GM12892 (cell line): Measurements from ENCODE around the gene GALNT11.

Experiments
- DNase-seq: peaks from one replicate; pipeline ENCODE4 v3.0.0; 2011; ENCODE audit not compliant: insufficient read length
- FAIRE-seq: peaks from 2 replicates; lab custom pipeline; 2011; peaks lifted over from hg19 to GRCh38; lab: Jason Lieb, UNC
- POLR2A ChIP-seq: IDR thresholded peaks from 2 replicates; pipeline ENCODE4 v1.6.1; 2011; ENCODE audit warnings: low read depth, low read length, control low read depth
- POLR2AphosphoS5 ChIP-seq: IDR thresholded peaks from 2 replicates; pipeline ENCODE4 v1.6.1; 2011; ENCODE audit warnings: low read depth, low read length, control low read depth
- TAF1 ChIP-seq: IDR thresholded peaks from 2 replicates; pipeline ENCODE4 v1.6.1; 2011; ENCODE audit warnings: low read depth, mild to moderate bottlenecking, control low read depth, low read length, borderline replicate concordance

The GALNT11 gene

GRCh38 chr7:152152267-152152666 is 126.8 kb downstream of the GALNT11 start:
- no peak for TF ChIP-seq POLR2AphosphoS5
- no peak for TF ChIP-seq TAF1
- TF ChIP-seq POLR2A, result no peak
- FAIRE-seq, result no peak
- no peak for DNase-seq

- FAIRE-seq, result peak; percentile 95
- peak; percentile 40 for DNase-seq
- no peak for TF ChIP-seq POLR2A
- no peak for TF ChIP-seq POLR2AphosphoS5
- TF ChIP-seq TAF1, result no peak
Measured at GRCh38 chr7:152158801-152159587, 133.5 kb downstream of the GALNT11 start.

GRCh38 chr7:152161171-152161570 is 135.7 kb downstream of the GALNT11 start:
- FAIRE-seq (no peak), DNase-seq (no peak)
- TF ChIP-seq POLR2A (no peak), POLR2AphosphoS5 (no peak), TAF1 (no peak)

GRCh38 chr7:152162287-152162686 is 136.8 kb downstream of the GALNT11 start:
- DNase-seq, result no peak
- TF ChIP-seq POLR2AphosphoS5, result no peak
- TF ChIP-seq TAF1, result no peak
- no peak for TF ChIP-seq POLR2A

More at GRCh38 chr7:152162287-152162686, 136.8 kb downstream of the GALNT11 start:
- no peak for FAIRE-seq
